CD14-positive monocyte (primary cell): ENCODE results near the gene SNX33. TPM values are rescaled to one million over a fixed set of nuclear protein-coding genes. Genes with fewer than 3 reads are reported as not detected.
"Not testable (repeated sequence)": the region's sequence is repeated elsewhere in the genome, so short reads cannot be mapped to it uniquely, and the experiment has no call there.

ENCODE experiments used
- DNase-seq, 3 donors: peaks; one replicate each; pipeline ENCODE4 v3.0.0-alpha.2; 2011 to 2022
- H2AFZ ChIP-seq: 2 replicates; pipeline ENCODE4 v1.6.0; 2012; ENCODE audit warnings: mild to moderate bottlenecking, low read depth, low read length, inconsistent platforms; ENCODE audit not compliant: insufficient read depth, poor library complexity, severe bottlenecking
- H3K27ac ChIP-seq, 2 donors: 1 replicate in 1 of 2; 2 replicates in 1 of 2; pipeline ENCODE4 v1.5.1; 2012 to 2013; ENCODE audit warnings: low read length in 2 of 2, control low read depth in 1 of 2, inconsistent platforms in 1 of 2, low read depth in 1 of 2, mild to moderate bottlenecking in 1 of 2
- H3K27me3 ChIP-seq, 2 donors: one replicate each; pipeline versions ENCODE4 v1.6.0 to v1.6.1; 2011 to 2013; ENCODE audit warnings: low read length in 2 of 2; ENCODE audit not compliant: control insufficient read depth in 2 of 2, insufficient read depth in 2 of 2
- H3K36me3 ChIP-seq, 2 donors: replicated peaks in 1 of 2; 1 replicate in 1 of 2; 2 replicates in 1 of 2; pipeline versions ENCODE4 v1.5.1 to v1.6.1; 2012 to 2013; ENCODE audit warnings: low read length in 2 of 2, control low read depth in 1 of 2, inconsistent platforms in 1 of 2, mild to moderate bottlenecking in 1 of 2; ENCODE audit not compliant: insufficient read depth in 2 of 2, control insufficient read depth in 1 of 2
- H3K4me1 ChIP-seq, 2 donors: 1 replicate in 1 of 2; 2 replicates in 1 of 2; pipeline versions ENCODE4 v1.5.1 to v1.6.1; 2012 to 2013; ENCODE audit warnings: low read length in 2 of 2, control low read depth in 1 of 2, inconsistent platforms in 1 of 2, mild to moderate bottlenecking in 1 of 2, moderate library complexity in 1 of 2; ENCODE audit not compliant: insufficient read depth in 2 of 2, control insufficient read depth in 1 of 2
- H3K4me2 ChIP-seq: replicated peaks from 2 replicates; pipeline ENCODE3; 2012; ENCODE audit warnings: low read length, moderate library complexity, mild to moderate bottlenecking; ENCODE audit not compliant: poor library complexity, severe bottlenecking; ENCODE audit errors: extremely low read depth
- H3K4me3 ChIP-seq, 3 experiments: fragments of 200-600 bp in 1 of 3; sonication (generic) in 1 of 3; replicated peaks in 1 of 3; 1 replicate in 2 of 3; 2 replicates in 1 of 3; pipeline ENCODE4 v1.5.1; 2011 to 2013; ENCODE audit warnings: low read length in 3 of 3, mild to moderate bottlenecking in 3 of 3, control low read depth in 2 of 3, low read depth in 2 of 3, inconsistent platforms in 1 of 3, moderate library complexity in 1 of 3
- H3K79me2 ChIP-seq: 2 replicates; pipeline ENCODE4 v1.6.0; 2012; ENCODE audit warnings: mild to moderate bottlenecking, control low read depth, inconsistent platforms, low read length, moderate library complexity; ENCODE audit not compliant: insufficient read depth
- H3K9ac ChIP-seq: 2 replicates; pipeline ENCODE4 v1.6.0; 2017; ENCODE audit warnings: low read length, mild to moderate bottlenecking; ENCODE audit not compliant: insufficient read depth, poor library complexity, severe bottlenecking
- H3K9me3 ChIP-seq, 2 donors: replicated peaks in 1 of 2; 1 replicate in 1 of 2; 2 replicates in 1 of 2; pipeline versions ENCODE4 v1.5.1 to v1.6.1; 2012 to 2013; ENCODE audit warnings: low read length in 2 of 2, control low read depth in 1 of 2; ENCODE audit not compliant: control insufficient read depth in 1 of 2, insufficient read depth in 1 of 2
- H4K20me1 ChIP-seq: 2 replicates; pipeline ENCODE4 v1.6.0; 2012; ENCODE audit warnings: mild to moderate bottlenecking, low read length, control low read depth, moderate library complexity; ENCODE audit not compliant: insufficient read depth
- H3K27ac Mint-ChIP-seq, 7 donors: one replicate each; pipeline ENCODE4 v1.8.0; 2020; ENCODE audit warnings: mild to moderate bottlenecking in 7 of 7, mixed read lengths in 7 of 7, moderate library complexity in 6 of 7, inconsistent platforms in 2 of 7
- H3K27me3 Mint-ChIP-seq, 3 donors: one replicate each; pipeline ENCODE4 v1.8.0; 2021 to 2022; ENCODE audit warnings: low read depth in 3 of 3, mild to moderate bottlenecking in 3 of 3, mixed read lengths in 3 of 3, moderate library complexity in 3 of 3, inconsistent platforms in 1 of 3
- H3K36me3 Mint-ChIP-seq, 2 donors: one replicate each; pipeline ENCODE4 v1.8.0; 2020; ENCODE audit warnings: mixed read lengths in 2 of 2, inconsistent platforms in 1 of 2, mild to moderate bottlenecking in 1 of 2
- H3K4me1 Mint-ChIP-seq: one replicate; pipeline ENCODE4 v1.8.0; 2020; ENCODE audit warnings: mild to moderate bottlenecking, mixed read lengths
- H3K4me3 Mint-ChIP-seq, 2 donors: one replicate each; pipeline ENCODE4 v1.8.0; 2020; ENCODE audit warnings: mild to moderate bottlenecking in 2 of 2, mixed read lengths in 2 of 2, moderate library complexity in 1 of 2
- H3K9me3 Mint-ChIP-seq, 7 donors: one replicate each; pipeline ENCODE4 v1.8.0; 2020 to 2022; ENCODE audit warnings: mixed read lengths in 7 of 7, mild to moderate bottlenecking in 6 of 7, moderate library complexity in 6 of 7, inconsistent platforms in 2 of 7
- WGBS: methylation state at CpG from one replicate; pipeline ENCODE4 v1.1.5; 2013; ENCODE audit warnings: missing lambda C conversion rate; ENCODE audit not compliant: insufficient coverage; 5-methylcytosine and 5-hydroxymethylcytosine counted together
- intact Hi-C, 2 donors: fragments of 100-400 bp; cut with micrococcal nuclease; formaldehyde crosslinking; loops; one replicate each; pipeline versions ENCODE4 v1.15.0 to v1.15.1; 2023
- polyA plus RNA-seq, 3 donors: library from polyadenylated mRNA; depleted of rRNA in 1 of 3; unstranded in 2 of 3; stranded (reverse) in 1 of 3; fragments of 300-500 nt in 2 of 3; fragments of >200 nt in 1 of 3; fragmentation: Illumina TruSeq in 2 of 3; gene quantifications; 1 replicate in 2 of 3; 2 replicates in 1 of 3; pipeline ENCODE4 v1.2.3, GENCODE V29; 2012 to 2021
- TF ChIP-seq, protein P1 (sequence below): fragments of 200-600 bp; IDR thresholded peaks from one replicate; pipeline ENCODE4 v1.8.0; 2022; ENCODE audit warnings: antibody characterized with exemption, mild to moderate bottlenecking

Gene SNX33
- polyA plus RNA-seq, 3 donors, result 2.4 to 4.8 (median 2.4) TPM

DNA sequence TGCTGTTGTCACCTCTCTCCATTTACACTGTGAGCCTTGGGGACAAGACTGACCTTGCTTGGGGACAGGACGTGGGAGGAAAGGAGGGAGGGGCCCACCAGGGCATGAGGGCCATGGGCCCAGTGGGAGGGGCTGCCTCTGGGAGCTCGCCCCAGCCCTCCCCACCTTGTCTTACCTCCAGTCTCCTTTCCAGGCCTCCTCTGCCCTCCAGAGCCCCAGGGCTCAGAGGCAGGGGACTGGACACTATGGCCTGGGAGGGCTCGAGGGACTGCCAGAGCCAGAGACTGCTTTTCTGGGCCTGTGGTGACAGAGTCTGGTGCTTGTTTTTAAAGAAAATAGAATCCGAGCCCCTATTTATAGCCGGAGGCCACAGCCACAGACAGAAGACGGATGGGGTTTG is 54.7 kb downstream of the SNX33 start:
- H2AFZ ChIP-seq, result no peak overlapping the region
- intact Hi-C loops, result no loop called here
- no peaks in the 10 kb centered on the region for H3K79me2 ChIP-seq
- no peak overlapping the region for H3K9ac ChIP-seq
- peaks cover 0 to 2% of the 10 kb centered on the region in 2 donors for H3K36me3 Mint-ChIP-seq
- TF ChIP-seq, protein P1, sequence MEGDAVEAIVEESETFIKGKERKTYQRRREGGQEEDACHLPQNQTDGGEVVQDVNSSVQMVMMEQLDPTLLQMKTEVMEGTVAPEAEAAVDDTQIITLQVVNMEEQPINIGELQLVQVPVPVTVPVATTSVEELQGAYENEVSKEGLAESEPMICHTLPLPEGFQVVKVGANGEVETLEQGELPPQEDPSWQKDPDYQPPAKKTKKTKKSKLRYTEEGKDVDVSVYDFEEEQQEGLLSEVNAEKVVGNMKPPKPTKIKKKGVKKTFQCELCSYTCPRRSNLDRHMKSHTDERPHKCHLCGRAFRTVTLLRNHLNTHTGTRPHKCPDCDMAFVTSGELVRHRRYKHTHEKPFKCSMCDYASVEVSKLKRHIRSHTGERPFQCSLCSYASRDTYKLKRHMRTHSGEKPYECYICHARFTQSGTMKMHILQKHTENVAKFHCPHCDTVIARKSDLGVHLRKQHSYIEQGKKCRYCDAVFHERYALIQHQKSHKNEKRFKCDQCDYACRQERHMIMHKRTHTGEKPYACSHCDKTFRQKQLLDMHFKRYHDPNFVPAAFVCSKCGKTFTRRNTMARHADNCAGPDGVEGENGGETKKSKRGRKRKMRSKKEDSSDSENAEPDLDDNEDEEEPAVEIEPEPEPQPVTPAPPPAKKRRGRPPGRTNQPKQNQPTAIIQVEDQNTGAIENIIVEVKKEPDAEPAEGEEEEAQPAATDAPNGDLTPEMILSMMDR, result no peak
- no peaks in the 10 kb centered on the region for H4K20me1 ChIP-seq
- peak overlapping the region in 1 of 7 donors; percentile 74 for H3K27ac Mint-ChIP-seq
- no peak overlapping the region for H3K4me3 ChIP-seq
- H3K9me3 ChIP-seq, result no peaks in the 10 kb centered on the region
- no CpG with 5 or more reads among the region's 6 CpGs for WGBS
- H3K27me3 ChIP-seq, result no peaks in the 10 kb centered on the region
- no peak overlapping the region for H3K4me3 Mint-ChIP-seq
- H3K4me1 Mint-ChIP-seq, result peaks cover 27% of the 10 kb centered on the region
- H3K9me3 Mint-ChIP-seq, result no peaks in the 10 kb centered on the region
- no peak overlapping the region for H3K27ac ChIP-seq
- H3K27me3 Mint-ChIP-seq, result peaks cover 0 to 4% (median 4%) of the 10 kb centered on the region in 3 donors
- no peaks in the 10 kb centered on the region for H3K36me3 ChIP-seq
- no peak overlapping the region for H3K4me2 ChIP-seq
- no peak for DNase-seq
- peaks cover 24 to 31% of the 10 kb centered on the region in 2 donors for H3K4me1 ChIP-seq

DNA sequence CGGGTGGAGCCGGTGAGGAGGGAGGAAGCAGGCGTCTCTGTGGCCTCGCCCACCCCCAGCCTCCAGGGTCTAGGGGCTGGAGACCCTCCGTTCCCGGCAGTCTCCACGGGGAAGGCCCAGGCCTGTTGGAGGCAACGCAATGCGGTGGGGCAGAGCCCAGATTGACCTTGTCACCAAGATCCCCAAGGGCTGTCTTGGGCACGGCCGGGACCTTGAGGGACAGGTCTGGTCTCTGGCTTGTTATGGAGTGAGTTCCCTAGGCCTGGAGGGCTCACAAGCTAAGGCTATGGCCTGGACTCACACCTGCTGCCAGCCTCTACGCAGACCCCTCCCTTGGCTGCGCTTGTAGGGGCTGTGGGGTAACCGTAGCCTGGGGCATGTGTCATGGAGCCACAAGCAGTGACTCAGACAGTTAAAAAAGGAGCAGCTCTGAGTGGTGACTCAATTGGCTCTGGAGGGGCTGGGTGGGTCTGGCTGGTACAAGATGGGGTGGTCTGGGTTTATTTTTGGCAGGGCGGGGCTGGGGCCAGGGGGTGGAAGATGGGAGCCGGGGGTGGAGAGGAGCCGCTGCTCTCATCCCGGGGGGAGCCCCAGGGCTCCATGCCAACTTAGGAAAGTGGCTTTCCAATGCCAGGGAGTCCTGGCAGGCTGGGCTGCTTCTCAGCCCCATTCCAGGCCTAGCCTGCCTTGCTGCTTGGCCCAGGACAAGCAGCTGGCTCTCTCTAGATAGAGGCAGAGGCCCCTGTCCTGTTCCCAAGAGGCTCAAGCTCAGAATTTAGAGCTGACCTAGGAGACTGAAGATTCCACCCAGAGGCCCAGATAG is 55.9 kb downstream of the SNX33 start:
- H3K36me3 ChIP-seq, H3K27ac ChIP-seq, H3K9me3 ChIP-seq, H3K36me3 Mint-ChIP-seq, H3K27me3 ChIP-seq, H3K27ac Mint-ChIP-seq, H3K9ac ChIP-seq, H3K4me2 ChIP-seq, H3K9me3 Mint-ChIP-seq, DNase-seq, H3K27me3 Mint-ChIP-seq, H3K4me3 Mint-ChIP-seq, H3K79me2 ChIP-seq, intact Hi-C loops, H3K4me3 ChIP-seq, H4K20me1 ChIP-seq, H2AFZ ChIP-seq: not testable (repeated sequence)
- no CpG with 5 or more reads among the region's 18 CpGs for WGBS
- peaks cover 24 to 30% of the 10 kb centered on the region in 2 donors for H3K4me1 ChIP-seq
- H3K4me1 Mint-ChIP-seq, result peaks cover 27% of the 10 kb centered on the region
